ENCODE data around the gene NPY.

GRCh38 chr7:24283554-24283896 is 465 bp upstream of the NPY start:
- TF ChIP-seq TSHZ1 (CRISPR knock-in tag; IDR thresholded peaks at IDR 0.05) (no peak), FOSL1 (tag; conservative IDR thresholded peaks at IDR 0.05) (no peak), GTF2F1 (IDR thresholded peaks at IDR 0.05; ENCODE audit: low read depth, low read length) (no peak), TCF7L2 (IDR thresholded peaks at IDR 0.05; ENCODE audit: low read depth, low read length) (no peak), FOXM1 (IDR thresholded peaks at IDR 0.05; ENCODE audit: low read depth) (no peak), FOXM1 (CRISPR knock-in tag; IDR thresholded peaks at IDR 0.05; ENCODE audit: low read depth) (no peak), BCL6 (CRISPR knock-in tag; IDR thresholded peaks at IDR 0.05) (no peak), SRF (CRISPR knock-in tag; IDR thresholded peaks at IDR 0.05) (no peak), RBM14 (IDR thresholded peaks at IDR 0.05; ENCODE audit: borderline replicate concordance, insufficient read depth, low read depth, low read length) (no peak), NR1H2 (CRISPR knock-in tag; IDR thresholded peaks at IDR 0.05) (no peak)
- TF ChIP-seq, protein P1, sequence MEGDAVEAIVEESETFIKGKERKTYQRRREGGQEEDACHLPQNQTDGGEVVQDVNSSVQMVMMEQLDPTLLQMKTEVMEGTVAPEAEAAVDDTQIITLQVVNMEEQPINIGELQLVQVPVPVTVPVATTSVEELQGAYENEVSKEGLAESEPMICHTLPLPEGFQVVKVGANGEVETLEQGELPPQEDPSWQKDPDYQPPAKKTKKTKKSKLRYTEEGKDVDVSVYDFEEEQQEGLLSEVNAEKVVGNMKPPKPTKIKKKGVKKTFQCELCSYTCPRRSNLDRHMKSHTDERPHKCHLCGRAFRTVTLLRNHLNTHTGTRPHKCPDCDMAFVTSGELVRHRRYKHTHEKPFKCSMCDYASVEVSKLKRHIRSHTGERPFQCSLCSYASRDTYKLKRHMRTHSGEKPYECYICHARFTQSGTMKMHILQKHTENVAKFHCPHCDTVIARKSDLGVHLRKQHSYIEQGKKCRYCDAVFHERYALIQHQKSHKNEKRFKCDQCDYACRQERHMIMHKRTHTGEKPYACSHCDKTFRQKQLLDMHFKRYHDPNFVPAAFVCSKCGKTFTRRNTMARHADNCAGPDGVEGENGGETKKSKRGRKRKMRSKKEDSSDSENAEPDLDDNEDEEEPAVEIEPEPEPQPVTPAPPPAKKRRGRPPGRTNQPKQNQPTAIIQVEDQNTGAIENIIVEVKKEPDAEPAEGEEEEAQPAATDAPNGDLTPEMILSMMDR (IDR thresholded peaks at IDR 0.05 in 2 of 3, conservative IDR thresholded peaks at IDR 0.05 in 1 of 3; ENCODE audit: insufficient read depth in 2 of 3, low read depth in 1 of 3, low read length in 3 of 3) = no peak

Measured in K562 (cell line).